Measurements from ENCODE around the gene TICAM2. TPM values are rescaled to one million over a fixed set of nuclear protein-coding genes. Genes with fewer than 3 reads are reported as not detected.
A peak's percentile ranks its signal among the peaks of the same experiment; 100 is the strongest.

TICAM2 gene
- total and polyA plus RNA-seq, 4 donors = 3.1 to 10.6 (median 5.9) TPM

DNA sequence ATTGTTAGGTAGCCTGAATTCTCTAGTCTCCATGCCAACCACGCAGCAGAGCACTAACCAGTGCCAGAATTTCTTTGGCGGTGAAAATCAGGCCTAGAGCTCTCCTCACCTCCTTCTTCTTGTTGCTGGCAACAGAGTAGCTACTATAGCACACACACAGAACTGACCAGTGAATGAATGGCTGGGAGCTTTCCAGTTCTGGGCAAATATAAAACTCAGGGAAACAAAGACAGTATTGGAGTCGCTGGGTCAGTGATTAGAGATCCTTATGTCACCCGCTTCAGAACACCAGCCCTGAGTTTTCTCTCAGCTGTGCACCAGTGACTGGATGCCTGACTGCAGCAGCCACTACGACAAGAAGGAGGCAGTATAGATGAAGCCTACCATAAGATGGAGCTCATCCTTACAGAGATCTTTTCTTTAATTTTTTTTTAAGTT, 30.8 kb downstream of the TICAM2 start:
- Histone ChIP-seq H3K27ac (ENCODE audit: low read depth in 1 of 2, low read length in 2 of 2) (no peak overlapping the region), H3K4me1 (ENCODE audit: control insufficient read depth in 1 of 2, insufficient read depth in 2 of 2, low read length in 2 of 2) (peaks cover 0 to 1% of the 10 kb centered on the region in 2 donors), H3K27me3 (ENCODE audit: control insufficient read depth in 1 of 2, insufficient read depth in 2 of 2, low read length in 1 of 2) (no peaks in the 10 kb centered on the region), H3K4me3 (ENCODE audit: low read length in 2 of 2) (no peak overlapping the region), H3K36me3 (ENCODE audit: control insufficient read depth in 1 of 2, insufficient read depth in 2 of 2, low read length in 1 of 2) (peaks cover 0 to 5% of the 10 kb centered on the region in 2 donors), H3K9me3 (ENCODE audit: control insufficient read depth, low read length) (peaks cover under 1% of the 10 kb centered on the region)
- peak; percentile 64 for ATAC-seq (ENCODE audit: low FRiP score)
- WGBS, 2 donors = 42 to 43% methylated on average over 5 of the region's 5 CpGs
- no peak for DNase-seq
- intact Hi-C loops (cut with DNase I) = loop anchor here (5.0 to 10.0 kb wide), 2 partner anchors 197 to 259 kb away; no protein-coding TSS in a partner anchor

DNA sequence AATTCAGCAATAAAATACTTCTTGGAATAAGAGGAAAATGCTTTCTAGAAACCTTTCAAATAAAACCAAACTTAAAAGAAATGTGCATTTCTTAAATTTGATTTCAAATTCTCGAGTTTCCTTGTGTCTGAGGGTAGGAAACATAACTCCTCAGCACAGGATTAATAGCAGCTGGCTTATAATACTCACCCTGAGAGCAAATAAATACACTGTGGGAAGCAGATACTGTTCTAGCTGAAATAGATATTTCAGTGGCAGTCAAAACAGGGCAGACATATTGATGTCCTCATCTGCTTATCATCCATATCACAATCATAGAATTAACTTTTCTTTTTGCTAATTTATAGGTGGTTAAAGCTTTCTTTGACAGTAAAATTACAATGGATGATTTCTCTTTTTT, 33.6 kb downstream of the TICAM2 start:
- DNase-seq = no peak
- H3K27me3 ChIP-seq (ENCODE audit: control insufficient read depth in 1 of 2, insufficient read depth in 2 of 2, low read length in 1 of 2) = no peaks in the 10 kb centered on the region
- H3K4me3 ChIP-seq (ENCODE audit: low read length in 2 of 2) = no peak overlapping the region
- no peaks in the 10 kb centered on the region for H3K36me3 ChIP-seq (ENCODE audit: control insufficient read depth in 1 of 2, insufficient read depth in 2 of 2, low read length in 1 of 2)
- intact Hi-C loops (cut with DNase I) = no loop called here
- ATAC-seq (ENCODE audit: low FRiP score) = no peak
- H3K9me3 ChIP-seq (ENCODE audit: control insufficient read depth, low read length) = no peaks in the 10 kb centered on the region
- H3K27ac ChIP-seq (ENCODE audit: low read depth in 1 of 2, low read length in 2 of 2) = no peak overlapping the region
- peaks cover 0 to 1% of the 10 kb centered on the region in 2 donors for H3K4me1 ChIP-seq (ENCODE audit: control insufficient read depth in 1 of 2, insufficient read depth in 2 of 2, low read length in 2 of 2)
- 69 to 90% methylated on average over 1 of the region's 1 CpG for WGBS, 2 donors

DNA sequence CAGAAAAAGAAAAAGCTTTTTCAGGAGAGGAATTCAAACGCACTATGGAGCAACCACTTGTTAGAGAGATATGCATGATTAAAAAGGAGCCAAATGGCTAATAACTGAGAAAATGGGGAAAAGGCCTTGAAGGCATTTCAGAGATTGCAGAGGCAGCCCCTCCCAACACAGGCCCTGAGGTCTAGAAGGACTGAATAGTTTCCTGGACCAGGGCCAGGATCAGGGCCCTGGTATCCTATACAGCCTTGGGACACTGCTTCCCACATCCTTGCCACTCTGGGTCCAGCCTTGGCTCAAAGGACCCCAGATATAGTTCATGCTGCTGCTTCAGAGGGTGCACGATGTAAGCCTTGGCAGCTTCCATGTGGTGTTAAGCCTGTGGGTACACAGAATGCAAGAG, 37.0 kb downstream of the TICAM2 start:
- intact Hi-C loops (cut with DNase I) = no loop called here
- peaks cover 0 to 2% of the 10 kb centered on the region in 2 donors for H3K27me3 ChIP-seq (ENCODE audit: control insufficient read depth in 1 of 2, insufficient read depth in 2 of 2, low read length in 1 of 2)
- no peak for ATAC-seq (ENCODE audit: low FRiP score)
- H3K4me3 ChIP-seq (ENCODE audit: low read length in 2 of 2) = no peak overlapping the region
- no peaks in the 10 kb centered on the region for H3K36me3 ChIP-seq (ENCODE audit: control insufficient read depth in 1 of 2, insufficient read depth in 2 of 2, low read length in 1 of 2)
- no peaks in the 10 kb centered on the region for H3K4me1 ChIP-seq (ENCODE audit: control insufficient read depth in 1 of 2, insufficient read depth in 2 of 2, low read length in 2 of 2)
- no peak for DNase-seq
- H3K9me3 ChIP-seq (ENCODE audit: control insufficient read depth, low read length) = peaks cover 2% of the 10 kb centered on the region
- WGBS, 2 donors = 58 to 59% methylated on average over 2 of the region's 2 CpGs
- H3K27ac ChIP-seq (ENCODE audit: low read depth in 1 of 2, low read length in 2 of 2) = no peak overlapping the region

DNA sequence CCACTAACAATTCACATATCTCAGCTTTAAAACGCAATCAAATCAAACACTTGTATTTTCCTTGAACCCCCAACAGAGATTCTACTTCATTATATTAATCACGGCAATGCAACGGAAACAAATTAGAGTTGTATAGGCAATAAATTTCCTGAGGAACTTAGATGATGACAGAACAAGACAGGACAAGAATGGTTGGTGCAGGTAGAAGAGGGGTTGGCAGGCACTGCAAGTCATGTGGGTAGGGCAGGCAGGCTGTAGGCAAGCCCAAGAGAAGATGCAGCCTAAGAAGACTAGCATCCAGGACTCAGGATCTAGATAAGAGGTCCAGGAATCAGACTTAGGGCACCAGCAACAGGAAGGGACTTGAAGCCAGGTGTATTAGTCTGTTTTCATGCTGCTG, 41.1 kb downstream of the TICAM2 start:
- WGBS, 2 donors = 91% methylated on average over 3 of the region's 3 CpGs
- Histone ChIP-seq H3K9me3 (ENCODE audit: control insufficient read depth, low read length) (peaks cover 2% of the 10 kb centered on the region), H3K27ac (ENCODE audit: low read depth in 1 of 2, low read length in 2 of 2) (no peak overlapping the region), H3K4me1 (ENCODE audit: control insufficient read depth in 1 of 2, insufficient read depth in 2 of 2, low read length in 2 of 2) (no peaks in the 10 kb centered on the region), H3K36me3 (ENCODE audit: control insufficient read depth in 1 of 2, insufficient read depth in 2 of 2, low read length in 1 of 2) (no peaks in the 10 kb centered on the region), H3K27me3 (ENCODE audit: control insufficient read depth in 1 of 2, insufficient read depth in 2 of 2, low read length in 1 of 2) (peaks cover 0 to 2% of the 10 kb centered on the region in 2 donors), H3K4me3 (ENCODE audit: low read length in 2 of 2) (no peak overlapping the region)
- no peak for DNase-seq
- intact Hi-C loops (cut with DNase I) = no loop called here
- ATAC-seq (ENCODE audit: low FRiP score) = no peak

DNA sequence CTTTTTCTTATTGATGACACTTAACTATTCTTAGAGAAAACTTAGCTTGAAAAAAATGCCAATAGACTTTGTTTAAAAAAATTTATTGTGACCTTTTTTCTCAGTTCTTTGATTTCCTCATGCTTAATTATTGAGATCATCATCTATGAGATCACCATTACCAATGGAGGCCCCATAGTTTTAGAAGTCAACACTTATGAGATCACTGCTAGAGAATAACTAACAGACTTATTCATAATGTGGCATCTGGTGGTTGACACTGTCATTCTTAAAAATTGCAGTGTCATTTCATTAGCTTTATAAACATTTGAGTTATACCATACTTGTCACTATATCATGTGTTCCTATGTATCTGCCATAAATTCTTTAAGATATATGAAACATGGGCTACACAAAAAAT, 42.8 kb downstream of the TICAM2 start:
- H3K9me3 ChIP-seq (ENCODE audit: control insufficient read depth, low read length) = peaks cover 2% of the 10 kb centered on the region
- intact Hi-C loops (cut with DNase I) = no loop called here
- H3K4me3 ChIP-seq (ENCODE audit: low read length in 2 of 2) = no peak overlapping the region
- no peak overlapping the region for H3K27ac ChIP-seq (ENCODE audit: low read depth in 1 of 2, low read length in 2 of 2)
- DNase-seq = no peak
- ATAC-seq (ENCODE audit: low FRiP score) = no peak
- no peaks in the 10 kb centered on the region for H3K36me3 ChIP-seq (ENCODE audit: control insufficient read depth in 1 of 2, insufficient read depth in 2 of 2, low read length in 1 of 2)
- peaks cover 0 to 2% of the 10 kb centered on the region in 2 donors for H3K27me3 ChIP-seq (ENCODE audit: control insufficient read depth in 1 of 2, insufficient read depth in 2 of 2, low read length in 1 of 2)
- H3K4me1 ChIP-seq (ENCODE audit: control insufficient read depth in 1 of 2, insufficient read depth in 2 of 2, low read length in 2 of 2) = no peaks in the 10 kb centered on the region

DNA sequence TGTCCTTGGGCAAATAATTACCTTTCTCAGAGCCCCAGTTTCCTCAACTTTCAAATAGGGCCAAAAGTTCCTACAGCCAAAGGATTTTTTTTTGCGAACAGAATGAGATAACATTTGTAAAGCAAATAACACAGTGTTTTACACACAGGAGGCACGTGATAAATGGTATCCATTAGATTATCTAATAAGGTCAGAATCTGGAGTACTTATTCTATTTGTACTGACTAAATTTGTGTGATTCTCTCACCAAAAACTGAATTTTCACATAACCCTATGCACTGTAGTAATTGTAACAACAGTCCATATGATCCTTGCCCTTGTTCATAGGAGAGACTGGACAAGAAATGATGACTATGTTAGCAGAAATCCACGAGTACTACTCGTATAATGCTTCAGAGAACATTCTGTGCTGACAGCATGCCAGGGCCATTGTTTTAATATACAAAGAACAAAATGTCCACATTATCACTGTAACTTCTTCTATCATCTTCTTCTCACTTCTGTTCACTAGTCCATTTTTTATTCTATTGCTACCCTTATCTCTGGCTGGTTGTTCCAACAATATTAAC, 43.8 kb downstream of the TICAM2 start:
- no peak for DNase-seq
- no peak overlapping the region for H3K27ac ChIP-seq (ENCODE audit: low read depth in 1 of 2, low read length in 2 of 2)

DNA sequence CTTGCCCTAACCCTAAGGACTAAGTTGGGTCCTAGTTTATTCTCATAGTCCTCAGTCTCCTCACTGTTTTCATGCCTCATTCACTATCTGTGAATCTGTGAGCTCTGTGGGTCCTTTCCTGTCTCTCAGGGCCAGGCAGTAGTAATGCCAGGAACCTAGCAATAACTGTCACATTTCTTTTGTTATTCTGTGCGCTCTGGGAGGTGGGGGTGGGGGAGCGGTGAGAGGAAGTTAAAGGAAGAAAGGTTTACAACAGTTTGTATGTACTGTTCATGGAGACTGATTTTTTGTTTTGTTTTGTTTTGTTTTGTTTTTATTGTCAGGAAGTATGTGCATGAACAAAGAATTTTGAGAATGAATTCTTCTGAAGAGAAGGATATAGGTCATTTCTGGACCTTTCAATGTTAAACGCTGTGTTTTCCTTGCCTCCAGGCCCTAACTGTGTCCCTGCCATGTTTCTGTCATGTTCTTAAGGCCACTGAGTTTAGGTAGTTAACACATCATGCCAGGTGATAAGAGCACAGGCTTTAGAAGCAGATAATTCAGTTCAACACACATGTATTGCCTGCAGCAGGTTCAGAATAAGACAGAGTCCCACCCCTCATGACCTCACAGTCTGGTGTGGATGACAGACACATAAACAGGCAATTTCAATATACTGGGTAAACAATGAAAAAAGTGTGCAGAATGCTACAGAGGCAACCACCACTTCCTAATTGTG, 44.5 kb downstream of the TICAM2 start:
- Histone ChIP-seq H3K27me3 (ENCODE audit: control insufficient read depth in 1 of 2, insufficient read depth in 2 of 2, low read length in 1 of 2) (peaks cover 0 to 2% of the 10 kb centered on the region in 2 donors), H3K4me3 (ENCODE audit: low read length in 2 of 2) (no peak overlapping the region), H3K9me3 (ENCODE audit: control insufficient read depth, low read length) (peaks cover 2% of the 10 kb centered on the region), H3K27ac (ENCODE audit: low read depth in 1 of 2, low read length in 2 of 2) (no peak overlapping the region), H3K4me1 (ENCODE audit: control insufficient read depth in 1 of 2, insufficient read depth in 2 of 2, low read length in 2 of 2) (no peaks in the 10 kb centered on the region), H3K36me3 (ENCODE audit: control insufficient read depth in 1 of 2, insufficient read depth in 2 of 2, low read length in 1 of 2) (no peaks in the 10 kb centered on the region)
- DNase-seq (no peak), ATAC-seq (ENCODE audit: low FRiP score) (no peak)
- WGBS, 2 donors = 58 to 67% methylated on average over 3 of the region's 3 CpGs
- intact Hi-C loops (cut with DNase I) = no loop called here

More for the DNA sequence above, 43.8 kb downstream of the TICAM2 start:
- Histone ChIP-seq H3K36me3 (ENCODE audit: control insufficient read depth in 1 of 2, insufficient read depth in 2 of 2, low read length in 1 of 2) (no peaks in the 10 kb centered on the region), H3K27me3 (ENCODE audit: control insufficient read depth in 1 of 2, insufficient read depth in 2 of 2, low read length in 1 of 2) (peaks cover 0 to 2% of the 10 kb centered on the region in 2 donors), H3K9me3 (ENCODE audit: control insufficient read depth, low read length) (peaks cover 2% of the 10 kb centered on the region), H3K4me1 (ENCODE audit: control insufficient read depth in 1 of 2, insufficient read depth in 2 of 2, low read length in 2 of 2) (no peaks in the 10 kb centered on the region), H3K4me3 (ENCODE audit: low read length in 2 of 2) (no peak overlapping the region)
- WGBS, 2 donors = 45 to 47% methylated on average over 4 of the region's 4 CpGs
- intact Hi-C loops (cut with DNase I) = no loop called here
- no peak for ATAC-seq (ENCODE audit: low FRiP score)

DNA sequence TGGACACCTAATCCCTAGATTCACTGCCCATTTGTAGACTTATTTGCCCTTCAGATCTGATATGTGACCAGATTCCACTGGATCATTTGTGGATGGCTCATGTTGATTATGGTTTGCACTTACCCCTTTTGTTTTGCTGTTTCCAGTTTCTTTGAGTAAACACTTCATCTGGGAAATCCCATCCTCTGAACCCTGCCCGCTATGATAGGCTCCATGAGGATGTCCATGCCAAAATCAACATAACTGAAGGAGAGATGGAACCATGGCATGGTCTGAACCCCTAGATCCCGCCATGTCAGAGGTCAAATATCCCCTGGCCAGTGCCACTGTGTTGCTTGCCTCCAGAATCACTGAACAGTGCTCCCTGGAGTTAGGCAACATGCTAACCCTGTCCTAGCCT, 46.0 kb downstream of the TICAM2 start:
- WGBS, 2 donors = 93% methylated on average over 2 of the region's 2 CpGs
- H3K36me3 ChIP-seq (ENCODE audit: control insufficient read depth in 1 of 2, insufficient read depth in 2 of 2, low read length in 1 of 2) = no peaks in the 10 kb centered on the region
- H3K27ac ChIP-seq (ENCODE audit: low read depth in 1 of 2, low read length in 2 of 2) = no peak overlapping the region
- intact Hi-C loops (cut with DNase I) = no loop called here
- H3K4me1 ChIP-seq (ENCODE audit: control insufficient read depth in 1 of 2, insufficient read depth in 2 of 2, low read length in 2 of 2) = no peaks in the 10 kb centered on the region
- H3K9me3 ChIP-seq (ENCODE audit: control insufficient read depth, low read length) = peaks cover 1% of the 10 kb centered on the region
- no peak overlapping the region for H3K4me3 ChIP-seq (ENCODE audit: low read length in 2 of 2)
- DNase-seq = no peak
- ATAC-seq (ENCODE audit: low FRiP score) = no peak
- peaks cover 0 to 1% of the 10 kb centered on the region in 2 donors for H3K27me3 ChIP-seq (ENCODE audit: control insufficient read depth in 1 of 2, insufficient read depth in 2 of 2, low read length in 1 of 2)

DNA sequence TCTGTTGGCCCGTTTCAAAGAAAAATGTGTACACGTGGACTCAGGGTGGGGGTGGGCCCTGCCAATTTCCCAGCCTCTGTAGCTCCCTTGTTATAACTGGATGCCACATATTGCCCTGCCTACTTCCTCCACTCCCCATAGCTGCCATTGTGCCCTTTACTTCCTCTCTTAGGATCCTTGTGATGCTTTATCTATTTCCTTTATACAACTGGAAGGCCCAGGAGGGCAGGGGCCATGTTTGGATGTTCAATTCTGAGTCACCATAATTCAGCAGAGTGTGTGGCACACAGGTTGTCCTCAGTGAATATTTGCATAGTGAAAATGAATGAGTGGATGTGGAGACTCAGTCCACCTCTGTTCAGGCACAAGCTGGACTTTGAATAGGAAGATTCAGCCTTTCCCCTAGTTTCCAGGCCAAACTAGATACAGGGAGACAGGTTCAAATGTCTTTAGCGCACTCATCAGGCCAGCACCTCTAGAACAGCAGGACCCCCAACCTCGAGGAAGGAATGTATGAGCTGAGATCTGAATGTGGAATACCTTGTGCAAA, 47.1 kb downstream of the TICAM2 start:
- WGBS, 2 donors = 88 to 92% methylated on average over 4 of the region's 4 CpGs
- Histone ChIP-seq H3K4me3 (ENCODE audit: low read length in 2 of 2) (no peak overlapping the region), H3K27me3 (ENCODE audit: control insufficient read depth in 1 of 2, insufficient read depth in 2 of 2, low read length in 1 of 2) (no peaks in the 10 kb centered on the region), H3K4me1 (ENCODE audit: control insufficient read depth in 1 of 2, insufficient read depth in 2 of 2, low read length in 2 of 2) (no peaks in the 10 kb centered on the region), H3K36me3 (ENCODE audit: control insufficient read depth in 1 of 2, insufficient read depth in 2 of 2, low read length in 1 of 2) (no peaks in the 10 kb centered on the region), H3K9me3 (ENCODE audit: control insufficient read depth, low read length) (no peaks in the 10 kb centered on the region), H3K27ac (ENCODE audit: low read depth in 1 of 2, low read length in 2 of 2) (no peak overlapping the region)
- no peak for ATAC-seq (ENCODE audit: low FRiP score)
- intact Hi-C loops (cut with DNase I) = no loop called here
- DNase-seq = no peak
